GM21737 (cell line): ENCODE data around the gene PROKR2.

ENCODE experiments used
- ATAC-seq: cut with Tn5 transposase; IDR thresholded peaks from one replicate; pipeline ENCODE4 v1.9.1; 2021; ENCODE audit warnings: mild to moderate bottlenecking, moderate library complexity; ENCODE audit not compliant: unreplicated experiment

PROKR2 gene

GRCh38 chr20:5316188-5317158 is at the start of gene PROKR2:
Gene PROKR2 (minus strand): TSS chr20:5316954. CDS start chr20:5314369, 2,585 bp downstream.
- ATAC-seq: no peak

DNA sequence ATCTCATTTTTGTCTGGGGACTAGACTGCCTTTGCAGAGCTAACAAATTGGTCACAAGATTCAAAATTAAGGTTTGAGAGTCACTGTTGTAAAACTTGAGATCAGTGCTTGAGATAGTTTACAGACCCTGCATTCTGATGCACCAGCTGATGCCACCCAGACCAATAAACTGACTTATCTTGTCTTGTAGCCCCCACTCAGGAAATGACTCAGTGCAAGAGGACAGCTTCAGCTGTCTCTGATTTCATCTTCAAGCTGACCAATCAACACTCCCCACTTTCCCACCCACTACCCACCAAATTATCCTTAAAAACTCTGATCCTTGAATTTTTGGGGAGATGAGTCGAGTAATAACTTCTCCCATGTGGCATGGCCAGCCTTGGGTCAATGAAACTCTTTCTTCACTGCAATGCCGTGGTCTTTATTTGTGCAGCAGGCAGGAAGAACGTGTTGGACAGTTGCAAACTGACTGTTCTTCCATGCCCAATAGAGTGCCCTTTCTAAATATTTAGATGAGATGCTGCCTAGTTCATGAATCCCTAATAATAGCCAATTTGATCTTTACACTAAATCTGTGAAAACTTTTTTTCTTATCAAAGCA is 48.3 kb upstream of the PROKR2 start:
- ATAC-seq: no peak

DNA sequence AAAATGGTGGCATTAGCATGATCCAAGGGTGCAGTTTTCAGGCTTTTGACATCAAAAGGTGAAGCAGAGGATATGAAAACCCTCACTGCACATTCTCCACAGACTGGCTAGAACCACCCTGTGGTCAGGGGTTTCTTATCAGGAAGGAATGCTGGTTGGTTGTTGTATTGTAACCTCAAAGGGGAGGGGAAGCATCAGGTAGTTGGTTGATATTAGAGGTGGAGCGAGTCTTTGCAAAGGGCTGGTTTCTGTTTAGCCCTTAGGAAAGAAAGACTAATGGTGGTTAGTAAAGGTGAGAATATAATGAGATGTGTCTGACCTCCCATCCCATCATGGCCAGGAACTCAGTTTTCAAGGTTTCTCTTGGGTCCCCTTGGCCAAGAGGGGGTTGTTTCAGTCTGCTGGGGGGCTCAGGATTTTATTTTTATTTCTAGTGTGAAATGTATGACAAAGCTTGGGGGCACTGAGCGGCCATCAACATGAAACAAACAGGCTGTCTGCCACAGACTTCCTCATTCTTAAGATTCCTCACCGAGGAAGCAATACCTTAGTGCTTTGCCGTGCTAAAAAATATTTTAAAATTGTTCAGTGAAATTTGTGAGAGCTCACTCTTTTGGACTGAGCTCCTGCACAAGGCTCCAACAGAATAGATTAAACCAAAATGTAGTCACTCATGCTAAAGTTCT is 47.5 kb upstream of the PROKR2 start:
- no peak for ATAC-seq

DNA sequence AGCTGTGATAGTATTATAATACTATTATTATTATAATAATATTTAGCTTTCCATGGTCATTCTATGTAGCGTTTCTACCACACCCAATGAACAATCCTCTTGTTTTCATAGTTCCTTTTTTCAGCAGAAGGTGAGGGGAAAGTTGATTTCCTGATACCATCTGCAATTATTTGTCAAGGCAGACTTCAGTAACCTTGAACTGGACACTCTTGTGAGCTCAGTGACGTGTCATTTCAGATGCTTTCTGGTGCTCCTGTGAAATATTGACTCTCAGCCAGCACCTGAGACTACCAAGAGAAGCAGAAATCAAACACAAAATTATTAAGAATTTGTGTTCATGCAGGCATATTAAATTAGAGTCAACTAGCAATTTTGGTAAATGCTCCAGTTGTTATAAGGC is 46.0 kb upstream of the PROKR2 start:
- ATAC-seq: no peak

GRCh38 chr20:5361176-5361575 is 44.4 kb upstream of the PROKR2 start:
- ATAC-seq: no peak

DNA sequence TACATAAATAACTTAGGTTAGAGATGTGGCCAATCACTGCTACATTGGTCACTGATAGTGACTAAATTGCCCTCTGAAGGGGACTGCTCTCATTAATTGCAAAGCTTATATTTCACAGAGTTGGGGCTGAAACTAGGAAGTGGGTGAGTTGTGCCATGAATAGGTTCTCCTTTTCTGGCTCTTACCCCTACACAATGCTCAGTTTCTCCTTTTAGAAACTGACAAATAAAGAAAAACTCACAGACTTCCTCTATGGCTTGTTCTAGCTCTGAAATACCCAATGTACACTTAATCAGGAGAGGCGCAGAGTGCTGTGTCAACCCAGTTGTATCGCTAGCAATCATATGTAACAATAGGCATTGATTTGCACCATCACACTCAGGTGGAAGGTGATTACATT is 41.2 kb upstream of the PROKR2 start:
- no peak for ATAC-seq

DNA sequence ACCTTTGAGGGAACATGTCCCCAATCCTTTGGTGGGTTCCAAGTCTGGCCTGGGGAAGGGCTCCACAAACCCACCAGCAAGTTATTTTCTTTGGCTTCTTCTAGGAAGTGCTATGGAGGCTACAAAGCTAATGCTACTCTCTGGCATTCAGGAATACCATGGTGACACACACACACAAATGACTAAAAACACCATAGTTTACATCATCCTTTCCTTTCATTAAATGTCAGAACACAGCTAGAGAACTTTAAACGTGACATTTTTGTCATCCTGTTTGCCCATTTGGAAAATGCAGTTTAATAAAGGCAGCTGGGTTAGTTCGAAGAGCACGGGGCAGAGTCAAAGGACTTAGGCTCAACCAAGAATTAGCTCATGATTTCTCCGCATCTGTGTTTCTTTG is 40.2 kb upstream of the PROKR2 start:
- no peak for ATAC-seq

GRCh38 chr20:5354901-5355300 is 38.1 kb upstream of the PROKR2 start:
- ATAC-seq: no peak

GRCh38 chr20:5353624-5354496 is 37.1 kb upstream of the PROKR2 start:
- ATAC-seq: no peak

DNA sequence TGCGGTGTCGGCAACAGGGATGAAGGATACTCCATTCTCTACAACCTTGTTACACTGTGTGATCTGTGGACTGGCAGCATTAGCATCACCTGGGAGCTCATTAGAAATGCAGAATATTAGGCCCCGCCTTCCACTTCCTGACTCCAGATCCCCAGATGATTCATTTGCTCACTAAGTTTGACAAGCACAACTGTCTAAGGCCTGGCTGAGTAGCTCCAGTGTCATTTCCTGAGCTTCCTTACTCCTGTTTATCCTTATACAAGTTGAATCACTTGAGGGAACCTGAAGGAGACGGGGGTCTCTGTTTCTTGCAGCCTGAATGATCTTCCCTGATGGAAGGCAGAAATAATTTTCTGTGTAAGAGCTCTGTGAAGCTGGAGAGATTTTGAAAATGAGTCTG is 32.7 kb upstream of the PROKR2 start:
- no peak for ATAC-seq

DNA sequence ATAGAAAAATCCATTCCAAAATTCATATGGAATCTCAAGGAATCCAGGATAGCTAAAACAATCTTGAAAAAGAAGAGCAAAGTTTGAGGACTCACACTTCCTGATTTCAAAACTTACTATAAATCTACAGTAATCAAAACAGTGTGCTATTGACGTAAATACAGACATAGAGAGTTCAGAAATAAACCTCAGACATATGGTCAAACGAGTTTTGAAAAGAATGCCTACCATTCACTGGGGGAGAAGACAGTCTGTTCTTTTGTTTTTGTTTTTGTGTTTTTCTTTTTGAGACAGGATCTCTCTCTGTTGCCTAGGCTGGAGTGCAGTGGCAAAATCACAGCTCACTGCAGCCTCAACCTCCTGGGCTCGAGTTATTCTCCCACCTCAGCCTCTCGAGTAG is 25.3 kb upstream of the PROKR2 start:
- ATAC-seq: no peak

DNA sequence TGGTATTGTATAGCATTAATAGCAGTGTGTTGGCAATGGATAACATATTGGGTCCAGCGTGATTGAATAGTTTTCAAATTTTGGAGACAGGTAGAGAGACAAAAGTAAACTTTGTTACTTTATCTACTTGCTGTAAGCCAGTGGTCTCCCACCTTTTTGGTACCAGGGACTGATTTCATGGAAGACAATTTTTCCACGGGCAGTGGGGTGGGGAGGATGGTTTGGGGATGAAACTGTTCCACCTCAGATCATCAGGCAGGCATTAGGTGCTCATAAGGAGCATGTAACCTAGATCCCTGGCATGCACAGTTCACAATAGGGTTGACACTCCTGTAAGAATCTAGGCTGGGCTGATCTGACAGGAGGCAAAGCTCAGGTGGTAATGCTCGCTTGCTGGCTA is 14.6 kb upstream of the PROKR2 start:
- no peak for ATAC-seq

- ATAC-seq: no peak
Observed at GRCh38 chr20:5328268-5328667, 11.5 kb upstream of the PROKR2 start.

GRCh38 chr20:5327356-5327755 is 10.6 kb upstream of the PROKR2 start:
- ATAC-seq: no peak

GRCh38 chr20:5315807-5316187 is 957 bp downstream of the PROKR2 start:
- ATAC-seq: no peak

- no peak for ATAC-seq
Observed at GRCh38 chr20:5313916-5314315, 2.8 kb downstream of the PROKR2 start.

- ATAC-seq: no peak
Observed at GRCh38 chr20:5312518-5312917, 4.2 kb downstream of the PROKR2 start.

GRCh38 chr20:5309971-5310370 is 6.8 kb downstream of the PROKR2 start:
- no peak for ATAC-seq

DNA sequence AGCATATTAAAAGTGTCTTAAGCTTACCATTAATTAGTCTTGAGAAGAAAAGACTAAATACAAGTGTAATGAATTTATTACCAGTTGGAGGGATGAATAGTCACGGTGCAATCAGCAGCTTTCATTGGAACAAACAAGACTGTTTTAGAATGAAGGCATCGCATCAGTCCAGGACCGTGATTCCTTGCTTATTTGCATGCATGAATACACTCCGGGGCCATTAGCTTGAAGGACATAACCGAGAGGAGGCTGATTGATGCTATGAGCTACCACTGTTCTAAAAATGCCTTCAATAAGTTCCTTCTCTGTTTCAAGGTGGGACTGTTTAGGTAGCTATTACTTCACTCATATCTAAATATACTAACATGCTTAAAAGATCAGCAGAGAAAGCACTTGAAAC is 17.9 kb downstream of the PROKR2 start:
- ATAC-seq: no peak

GRCh38 chr20:5297280-5298004 is 19.3 kb downstream of the PROKR2 start:
- no peak for ATAC-seq
